ENCODE results near the gene SLC19A1. TPM values are rescaled to one million over a fixed set of nuclear protein-coding genes. Genes with fewer than 3 reads are reported as not detected.

Gene SLC19A1
- total RNA-seq, 4 donors from 2014 or later, result 10.7 to 70.8 (median 30.5) TPM

GRCh38 chr21:45487891-45488600 lies 54.2 kb downstream of the SLC19A1 start:
- no peak overlapping the region for H3K27ac ChIP-seq
- H3K9me3 ChIP-seq, result no peaks in the 10 kb centered on the region
- peaks cover 0 to 5% (median 0%) of the 10 kb centered on the region in 3 donors for H3K36me3 ChIP-seq
- H3K4me1 ChIP-seq, result no peaks in the 10 kb centered on the region
- no peak overlapping the region for H3K4me3 ChIP-seq
- TF ChIP-seq POLR2A (IDR thresholded peaks at IDR 0.05), result no peak
- TF ChIP-seq CTCF (IDR thresholded peaks at IDR 0.05), result no peak
- no peaks in the 10 kb centered on the region for H3K27me3 ChIP-seq
- no peak for DNase-seq

DNA sequence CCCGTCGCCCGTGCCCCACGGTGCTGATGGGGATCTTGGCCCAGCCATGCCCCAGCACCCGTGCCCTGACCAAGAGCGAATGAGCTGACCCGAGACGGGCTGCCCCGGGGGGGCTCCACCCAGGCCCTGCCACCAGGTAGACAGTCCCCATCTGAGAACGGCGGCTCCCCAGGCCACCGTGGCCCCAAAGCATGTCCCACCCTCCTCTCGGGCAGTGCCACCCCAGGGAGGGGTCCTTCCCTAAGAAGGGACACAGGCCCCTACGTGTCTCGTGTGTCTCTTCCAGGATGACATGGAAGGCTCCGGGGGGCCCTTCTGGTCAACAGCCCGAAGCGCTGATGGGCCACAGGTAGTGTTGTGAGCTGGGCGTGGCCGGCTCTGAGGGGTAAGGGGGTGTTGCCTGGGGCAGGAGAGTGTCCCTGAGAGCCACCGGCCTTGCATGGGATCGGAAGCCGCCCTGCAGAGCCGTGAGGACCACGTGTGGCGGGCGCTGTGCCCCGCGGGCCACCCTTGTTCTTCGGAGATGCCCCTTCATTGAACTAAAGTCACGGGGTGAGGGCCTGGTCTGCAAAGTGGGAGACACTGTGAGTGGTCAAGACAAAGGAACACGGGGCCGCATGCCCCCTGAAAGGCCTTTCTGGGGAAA lies 55.0 kb downstream of the SLC19A1 start:
- Histone ChIP-seq H3K9me3 (no peaks in the 10 kb centered on the region), H3K4me3 (no peak overlapping the region), H3K4me1 (no peaks in the 10 kb centered on the region), H3K36me3 (peaks cover 0 to 5% (median 0%) of the 10 kb centered on the region in 3 donors), H3K27ac (no peak overlapping the region), H3K27me3 (no peaks in the 10 kb centered on the region)
- DNase-seq, result no peak
- TF ChIP-seq CTCF (IDR thresholded peaks at IDR 0.05), result no peak
- TF ChIP-seq POLR2A (IDR thresholded peaks at IDR 0.05), result no peak

- no peak for DNase-seq
- Histone ChIP-seq H3K9me3 (no peaks in the 10 kb centered on the region), H3K36me3 (peaks cover 0 to 5% (median 0%) of the 10 kb centered on the region in 3 donors), H3K4me3 (no peak overlapping the region), H3K4me1 (no peaks in the 10 kb centered on the region), H3K27ac (no peak overlapping the region), H3K27me3 (no peaks in the 10 kb centered on the region)
- TF ChIP-seq POLR2A (IDR thresholded peaks at IDR 0.05) (no peak), CTCF (IDR thresholded peaks at IDR 0.05) (no peak)
Observed at GRCh38 chr21:45486443-45487160, 55.6 kb downstream of the SLC19A1 start.

- no peak for DNase-seq
- H3K4me3 ChIP-seq, result no peak overlapping the region
- H3K27ac ChIP-seq, result no peak overlapping the region
- no peaks in the 10 kb centered on the region for H3K4me1 ChIP-seq
- TF ChIP-seq POLR2A (IDR thresholded peaks at IDR 0.05), result no peak
- H3K9me3 ChIP-seq, result no peaks in the 10 kb centered on the region
- no peaks in the 10 kb centered on the region for H3K27me3 ChIP-seq
- H3K36me3 ChIP-seq, result peaks cover 0 to 5% (median 0%) of the 10 kb centered on the region in 3 donors
Observed at GRCh38 chr21:45485686-45486442, 56.4 kb downstream of the SLC19A1 start.

GRCh38 chr21:45484318-45484717 lies 57.9 kb downstream of the SLC19A1 start:
- DNase-seq, result no peak
- H3K4me1 ChIP-seq, result no peaks in the 10 kb centered on the region
- peaks cover 0 to 5% (median 0%) of the 10 kb centered on the region in 3 donors for H3K36me3 ChIP-seq
- no peak for TF ChIP-seq CTCF (IDR thresholded peaks at IDR 0.05)
- no peak for TF ChIP-seq POLR2A (IDR thresholded peaks at IDR 0.05)
- H3K27me3 ChIP-seq, result no peaks in the 10 kb centered on the region
- no peak overlapping the region for H3K4me3 ChIP-seq
- H3K9me3 ChIP-seq, result no peaks in the 10 kb centered on the region
- no peak overlapping the region for H3K27ac ChIP-seq

All from Peyer's patch (tissue), 4 donors.